GM19238 (cell line): Measurements from ENCODE around the gene MTA1.
A peak's percentile ranks its signal among the peaks of the same experiment; 100 is the strongest.

Experiments
- DNase-seq: peaks from one replicate; pipeline ENCODE4 v3.0.0; 2011; ENCODE audit warnings: low spot score; ENCODE audit not compliant: insufficient read length

Gene MTA1

GRCh38 chr14:105486974-105487448 lies 67.4 kb downstream of the MTA1 start:
- no peak for DNase-seq

GRCh38 chr14:105487449-105487985 lies 67.9 kb downstream of the MTA1 start:
- no peak for DNase-seq

- no peak for DNase-seq
Observed at GRCh38 chr14:105487986-105488777, 68.6 kb downstream of the MTA1 start.

- no peak for DNase-seq
Observed at GRCh38 chr14:105488781-105489541, 69.3 kb downstream of the MTA1 start.

- peak; percentile 89 for DNase-seq
Observed at GRCh38 chr14:105489542-105490266, 70.1 kb downstream of the MTA1 start.

- DNase-seq: no peak
Observed at GRCh38 chr14:105490267-105490571, 70.6 kb downstream of the MTA1 start.

- peak; percentile 98 for DNase-seq
Observed at GRCh38 chr14:105490572-105491365, 71.1 kb downstream of the MTA1 start, which contains the start of gene TEDC1. Gene TEDC1, plus strand, starts transcription at chr14:105491246. Its CDS starts 130 bp downstream, at chr14:105491376.

GRCh38 chr14:105491366-105491973 lies 71.8 kb downstream of the MTA1 start:
- DNase-seq: peak; percentile 76

GRCh38 chr14:105492031-105492970 lies 72.7 kb downstream of the MTA1 start:
- DNase-seq: no peak

GRCh38 chr14:105492971-105493871 lies 73.6 kb downstream of the MTA1 start:
- DNase-seq: no peak

GRCh38 chr14:105493921-105494605 lies 74.4 kb downstream of the MTA1 start:
- no peak for DNase-seq

GRCh38 chr14:105494606-105494929 lies 74.9 kb downstream of the MTA1 start:
- DNase-seq: no peak

- DNase-seq: no peak
Observed at GRCh38 chr14:105495101-105495989, 75.7 kb downstream of the MTA1 start.

- DNase-seq: no peak
Observed at GRCh38 chr14:105495990-105496830, 76.6 kb downstream of the MTA1 start.

GRCh38 chr14:105496831-105497591 lies 77.4 kb downstream of the MTA1 start:
- DNase-seq: no peak
